Neural cell (in vitro differentiated cells): ENCODE data around the gene GLB1L. TPM values are rescaled to one million over a fixed set of nuclear protein-coding genes. Genes with fewer than 3 reads are reported as not detected.

Source experiments
- H2AFZ ChIP-seq: fragments of 200-600, 300-800 bp; sonication (generic), shearing (Covaris generic); 2 replicates; pipeline ENCODE4 v1.6.0; 2014; ENCODE audit warnings: low read depth, mild to moderate bottlenecking, antibody characterized with exemption, low read length, moderate library complexity
- H3F3A ChIP-seq: fragments of 200-600 bp; shearing (Covaris generic); 2 replicates; pipeline ENCODE4 v1.6.1; 2016; ENCODE audit warnings: mild to moderate bottlenecking, moderate library complexity, mixed read lengths, antibody characterized with exemption, low read length; ENCODE audit not compliant: insufficient read depth, poor library complexity, severe bottlenecking
- H3K27ac ChIP-seq: fragments of 200-600, 300-800 bp; sonication (generic), shearing (Covaris generic); 2 replicates; pipeline ENCODE4 v1.5.1; 2014; ENCODE audit warnings: mild to moderate bottlenecking, low read length, moderate library complexity
- H3K27me3 ChIP-seq: fragments of 300-800, 200-600 bp; sonication (generic), shearing (Covaris generic); 2 replicates; pipeline ENCODE4 v1.6.0; 2014; ENCODE audit warnings: mild to moderate bottlenecking, low read depth, low read length, moderate library complexity; ENCODE audit not compliant: insufficient read depth
- H3K36me3 ChIP-seq: fragments of 300-800, 200-600 bp; sonication (generic), shearing (Covaris generic); 2 replicates; pipeline ENCODE4 v1.5.1; 2014; ENCODE audit warnings: mild to moderate bottlenecking, antibody characterized with exemption, low read length, moderate library complexity; ENCODE audit not compliant: insufficient read depth
- H3K4me2 ChIP-seq: fragments of 300-800, 200-600 bp; sonication (generic), shearing (Covaris generic); 2 replicates; pipeline ENCODE4 v1.6.0; 2014; ENCODE audit warnings: mild to moderate bottlenecking, low read length
- H3K4me3 ChIP-seq: fragments of 300-800, 200-600 bp; sonication (generic), shearing (Covaris generic); 2 replicates; pipeline ENCODE4 v1.5.1; 2014; ENCODE audit warnings: mild to moderate bottlenecking, low read length, moderate library complexity
- H3K79me2 ChIP-seq: fragments of 200-600 bp; shearing (Covaris generic); replicated peaks from 2 replicates; pipeline ENCODE4 v1.6.0; 2014; ENCODE audit warnings: mild to moderate bottlenecking, low read length, moderate library complexity; ENCODE audit not compliant: insufficient read depth
- H3K9ac ChIP-seq: fragments of 300-800, 200-600 bp; sonication (generic), shearing (Covaris generic); 2 replicates; pipeline ENCODE4 v1.6.1; 2016; ENCODE audit warnings: mild to moderate bottlenecking, low read length, mixed read lengths
- H3K9me2 ChIP-seq: fragments of 200-600 bp; shearing (Covaris generic); 2 replicates; pipeline ENCODE4 v1.6.1; 2016; ENCODE audit warnings: mild to moderate bottlenecking, low read length, mixed read lengths; ENCODE audit not compliant: insufficient read depth
- H3K9me3 ChIP-seq: fragments of 200-600, 300-800 bp; sonication (generic), shearing (Covaris generic); 2 replicates; pipeline ENCODE4 v1.6.1; 2016; ENCODE audit warnings: mild to moderate bottlenecking, mixed run types, low read length, moderate library complexity, mixed read lengths
- H4K20me1 ChIP-seq: fragments of 200-600 bp; shearing (Covaris generic); 2 replicates; pipeline ENCODE4 v1.6.1; 2016; ENCODE audit warnings: mild to moderate bottlenecking, mixed run types; ENCODE audit not compliant: insufficient read depth
- CTCF ChIP-seq: fragments of 450-650 bp; IDR thresholded peaks from 2 replicates; pipeline ENCODE4 v1.5.1; 2014; ENCODE audit warnings: antibody characterized with exemption, mild to moderate bottlenecking, moderate library complexity; ENCODE audit not compliant: poor library complexity, severe bottlenecking
- EP300 ChIP-seq: fragments of 450-650 bp; conservative IDR thresholded peaks from 2 replicates; pipeline ENCODE4 v1.6.1; 2014; ENCODE audit warnings: antibody characterized with exemption, mild to moderate bottlenecking, moderate library complexity; ENCODE audit not compliant: poor library complexity, severe bottlenecking
- EZH2 ChIP-seq: fragments of 200-600, 300-800 bp; shearing (Covaris generic), sonication (generic); IDR thresholded peaks from 2 replicates; pipeline ENCODE4 v1.6.1; 2014; ENCODE audit warnings: antibody characterized with exemption, low read length, borderline replicate concordance, mild to moderate bottlenecking; ENCODE audit not compliant: insufficient read depth, poor library complexity, severe bottlenecking
- MXI1 ChIP-seq: fragments of 450-650 bp; conservative IDR thresholded peaks from 2 replicates; pipeline ENCODE4 v1.6.1; 2014; ENCODE audit warnings: antibody characterized with exemption, mild to moderate bottlenecking; ENCODE audit not compliant: poor library complexity, severe bottlenecking
- POLR2AphosphoS5 ChIP-seq: IDR thresholded peaks from 2 replicates; pipeline ENCODE4 v1.6.1; 2012
- RAD21 ChIP-seq: fragments of 450-650 bp; conservative IDR thresholded peaks from 2 replicates; pipeline ENCODE4 v1.6.1; 2014; ENCODE audit warnings: antibody characterized with exemption, mild to moderate bottlenecking, moderate library complexity
- REST ChIP-seq: IDR thresholded peaks from 2 replicates; pipeline ENCODE4 v1.6.1; 2012; ENCODE audit warnings: borderline replicate concordance
- SMC3 ChIP-seq: fragments of 450-650 bp; conservative IDR thresholded peaks from 2 replicates; pipeline ENCODE4 v1.6.1; 2014; ENCODE audit warnings: antibody characterized with exemption, mild to moderate bottlenecking, moderate library complexity; ENCODE audit not compliant: poor library complexity
- TAF1 ChIP-seq: IDR thresholded peaks from 2 replicates; pipeline ENCODE4 v1.6.1; 2012; ENCODE audit warnings: low read depth
- polyA plus RNA-seq: library from polyadenylated mRNA; depleted of rRNA; stranded (reverse); fragments of >200 nt; gene quantifications from 2 replicates; pipeline ENCODE4 v1.2.3, GENCODE V29; 2014

GLB1L gene
- polyA plus RNA-seq, 1 donor from 2014 or later: 12.9 TPM

- H3K79me2 ChIP-seq: no peaks in the 10 kb centered on the region
- H3K4me2 ChIP-seq: no peak overlapping the region
- H2AFZ ChIP-seq: no peak overlapping the region
- TF ChIP-seq TAF1 (no peak), CTCF (no peak), SMC3 (no peak), EZH2 (no peak), POLR2AphosphoS5 (no peak), RAD21 (no peak), EP300 (no peak), REST (no peak), MXI1 (no peak)
- H3F3A ChIP-seq: no peaks in the 10 kb centered on the region
- no peak overlapping the region for H3K27ac ChIP-seq
- no peak overlapping the region for H3K4me3 ChIP-seq
- H4K20me1 ChIP-seq: no peaks in the 10 kb centered on the region
- peaks cover 8% of the 10 kb centered on the region for H3K27me3 ChIP-seq
- H3K36me3 ChIP-seq: no peaks in the 10 kb centered on the region
- no peak overlapping the region for H3K9ac ChIP-seq
- H3K9me2 ChIP-seq: no peaks in the 10 kb centered on the region
- H3K9me3 ChIP-seq: no peaks in the 10 kb centered on the region
Measured at GRCh38 chr2:219266886-219267285, 21.6 kb upstream of the GLB1L start.

- Histone ChIP-seq H3K4me2 (no peak overlapping the region), H3K4me3 (no peak overlapping the region), H3K27ac (no peak overlapping the region), H2AFZ (no peak overlapping the region), H3K27me3 (peaks cover 9% of the 10 kb centered on the region), H3K9me2 (no peaks in the 10 kb centered on the region), H3K36me3 (no peaks in the 10 kb centered on the region), H3K9ac (no peak overlapping the region), H3F3A (no peaks in the 10 kb centered on the region), H3K9me3 (no peaks in the 10 kb centered on the region), H3K79me2 (no peaks in the 10 kb centered on the region), H4K20me1 (no peaks in the 10 kb centered on the region)
- no peak for TF ChIP-seq TAF1
- no peak for TF ChIP-seq REST
- no peak for TF ChIP-seq EP300
- no peak for TF ChIP-seq CTCF
- TF ChIP-seq EZH2: no peak
- no peak for TF ChIP-seq SMC3
- TF ChIP-seq POLR2AphosphoS5: no peak
- TF ChIP-seq MXI1: no peak
- no peak for TF ChIP-seq RAD21
Measured at GRCh38 chr2:219266232-219266631, 21.0 kb upstream of the GLB1L start.
